GM13977 (cell line): ENCODE measurements around the gene GABRQ.

Source experiments
- DNase-seq: peaks from one replicate; pipeline ENCODE4 v3.0.0; 2012; ENCODE audit warnings: low spot score
- in situ Hi-C: fragments of 300-500 bp; cut with MboI; formaldehyde crosslinking; loops from one replicate; pipeline ENCODE4 v1.12.0; 2022; ENCODE audit warnings: low sequenced_read_pairs, low pct_unique_long_range_greater_than_20kb, mixed read lengths, inconsistent platforms; ENCODE audit not compliant: unreplicated experiment
- TF ChIP-seq, protein P1 (sequence below): IDR thresholded peaks from 2 replicates; pipeline ENCODE4 v1.5.1; 2012; ENCODE audit warnings: mild to moderate bottlenecking, control low read depth; ENCODE audit not compliant: insufficient read depth; ENCODE audit errors: extremely low read depth, missing control alignments

The GABRQ gene

DNA sequence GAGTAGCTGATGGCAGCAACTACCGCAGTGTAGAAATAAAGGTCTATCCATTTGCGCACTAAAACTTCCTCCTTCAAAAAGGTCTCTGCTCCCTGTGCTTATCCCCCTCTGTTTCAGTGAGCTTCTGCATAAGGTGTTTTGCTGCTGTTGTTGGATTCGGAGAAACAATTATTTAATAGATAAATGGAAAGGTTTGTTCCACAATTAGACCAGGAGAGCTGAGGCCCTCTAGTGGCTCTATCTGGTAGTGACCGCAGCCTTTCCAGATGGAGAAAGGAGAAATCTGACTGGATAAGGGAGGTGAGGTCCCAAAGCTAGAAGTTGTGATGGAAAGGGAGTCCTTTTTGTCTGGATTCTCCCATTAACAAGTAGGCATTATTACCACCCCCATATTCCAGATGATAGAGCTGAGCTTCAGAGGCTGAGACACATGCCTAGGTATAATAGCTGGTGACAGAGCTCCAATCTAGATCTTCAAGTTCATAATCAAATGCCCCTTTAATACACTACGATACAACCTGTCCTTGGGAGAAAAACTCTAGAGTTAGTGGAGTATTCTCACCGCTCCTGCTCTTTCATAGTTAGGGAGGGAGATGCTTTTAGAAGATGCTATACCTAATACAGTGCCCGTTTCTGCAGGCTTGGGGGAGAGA is 5.1 kb upstream of the GABRQ start:
- in situ Hi-C loops, result loop anchor here (25.0 kb wide), 1 partner anchor 870 kb away; no protein-coding TSS in a partner anchor
- TF ChIP-seq, protein P1, sequence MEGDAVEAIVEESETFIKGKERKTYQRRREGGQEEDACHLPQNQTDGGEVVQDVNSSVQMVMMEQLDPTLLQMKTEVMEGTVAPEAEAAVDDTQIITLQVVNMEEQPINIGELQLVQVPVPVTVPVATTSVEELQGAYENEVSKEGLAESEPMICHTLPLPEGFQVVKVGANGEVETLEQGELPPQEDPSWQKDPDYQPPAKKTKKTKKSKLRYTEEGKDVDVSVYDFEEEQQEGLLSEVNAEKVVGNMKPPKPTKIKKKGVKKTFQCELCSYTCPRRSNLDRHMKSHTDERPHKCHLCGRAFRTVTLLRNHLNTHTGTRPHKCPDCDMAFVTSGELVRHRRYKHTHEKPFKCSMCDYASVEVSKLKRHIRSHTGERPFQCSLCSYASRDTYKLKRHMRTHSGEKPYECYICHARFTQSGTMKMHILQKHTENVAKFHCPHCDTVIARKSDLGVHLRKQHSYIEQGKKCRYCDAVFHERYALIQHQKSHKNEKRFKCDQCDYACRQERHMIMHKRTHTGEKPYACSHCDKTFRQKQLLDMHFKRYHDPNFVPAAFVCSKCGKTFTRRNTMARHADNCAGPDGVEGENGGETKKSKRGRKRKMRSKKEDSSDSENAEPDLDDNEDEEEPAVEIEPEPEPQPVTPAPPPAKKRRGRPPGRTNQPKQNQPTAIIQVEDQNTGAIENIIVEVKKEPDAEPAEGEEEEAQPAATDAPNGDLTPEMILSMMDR, result peak; percentile 85
- DNase-seq, result no peak

DNA sequence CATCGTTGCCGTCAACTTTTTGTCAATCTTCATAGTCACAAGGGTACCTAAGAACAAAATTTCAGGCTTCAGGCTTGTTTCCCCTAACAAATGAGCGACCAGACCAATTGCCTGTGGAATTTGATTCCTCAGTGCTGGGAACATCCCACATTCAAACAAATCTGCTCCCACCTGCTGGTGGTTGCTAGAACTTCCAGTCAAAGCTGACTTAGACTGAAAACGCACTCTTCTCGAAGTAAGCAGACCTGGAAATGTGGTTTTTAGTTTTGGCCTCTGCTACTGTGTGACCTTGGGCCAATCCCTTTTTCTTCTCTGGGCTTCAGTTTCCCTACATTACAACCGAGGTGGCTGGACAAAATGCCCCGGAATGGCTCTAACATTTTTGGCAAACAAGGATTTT is 1.8 kb upstream of the GABRQ start:
- DNase-seq, result no peak
- in situ Hi-C loops, result loop anchor here (25.0 kb wide), 1 partner anchor 874 kb away; no protein-coding TSS in a partner anchor
- TF ChIP-seq, protein P1, result peak; percentile 46

DNA sequence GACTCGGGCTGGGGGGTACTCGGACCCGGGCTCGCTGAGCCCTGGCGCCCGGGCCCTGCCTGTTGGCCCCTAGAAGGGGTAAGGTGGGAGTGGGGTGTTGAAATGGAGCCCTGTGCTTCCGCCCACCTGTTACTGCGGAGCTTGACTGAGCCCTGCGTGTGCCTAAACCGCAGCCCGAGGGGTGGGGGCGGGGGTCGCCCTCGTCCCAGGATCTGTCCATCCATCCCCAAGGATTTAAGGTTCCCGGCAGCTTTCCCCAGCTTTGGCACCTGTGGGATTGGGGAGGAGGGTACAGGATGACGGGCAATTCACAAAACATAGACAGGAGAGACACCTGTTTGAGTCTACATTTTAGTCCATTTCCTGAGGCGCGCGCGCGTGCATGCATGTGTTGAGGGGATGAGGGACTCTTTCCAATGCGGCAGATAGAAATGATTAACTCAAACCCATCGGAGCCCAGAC is 779 bp downstream of the GABRQ start:
- TF ChIP-seq, protein P1, result no peak
- DNase-seq, result no peak
- in situ Hi-C loops, result loop anchor here (25.0 kb wide), 1 partner anchor 876 kb away; no protein-coding TSS in a partner anchor

DNA sequence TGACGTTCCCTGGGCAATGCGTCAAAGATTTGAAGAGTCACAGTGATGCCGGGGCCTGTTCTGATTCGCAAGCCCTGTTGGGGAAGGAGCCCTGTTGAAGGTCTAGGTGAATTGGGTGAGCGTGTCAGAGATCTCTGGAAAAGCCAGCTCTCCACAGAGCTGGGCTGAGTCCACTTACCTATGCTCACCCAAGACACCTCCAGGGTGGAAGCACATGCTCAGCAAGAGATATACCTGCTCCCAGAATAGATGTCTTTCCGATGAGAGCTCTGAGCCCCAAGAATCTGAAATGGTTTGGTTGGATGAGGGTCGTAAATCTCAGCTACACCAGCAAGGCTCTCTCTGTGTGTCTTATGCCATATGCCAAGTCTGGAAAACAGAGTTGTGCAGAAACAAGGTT is 1.7 kb downstream of the GABRQ start:
- DNase-seq, result no peak
- in situ Hi-C loops, result loop anchor here (25.0 kb wide), 1 partner anchor 877 kb away; no protein-coding TSS in a partner anchor
- TF ChIP-seq, protein P1, result no peak

DNA sequence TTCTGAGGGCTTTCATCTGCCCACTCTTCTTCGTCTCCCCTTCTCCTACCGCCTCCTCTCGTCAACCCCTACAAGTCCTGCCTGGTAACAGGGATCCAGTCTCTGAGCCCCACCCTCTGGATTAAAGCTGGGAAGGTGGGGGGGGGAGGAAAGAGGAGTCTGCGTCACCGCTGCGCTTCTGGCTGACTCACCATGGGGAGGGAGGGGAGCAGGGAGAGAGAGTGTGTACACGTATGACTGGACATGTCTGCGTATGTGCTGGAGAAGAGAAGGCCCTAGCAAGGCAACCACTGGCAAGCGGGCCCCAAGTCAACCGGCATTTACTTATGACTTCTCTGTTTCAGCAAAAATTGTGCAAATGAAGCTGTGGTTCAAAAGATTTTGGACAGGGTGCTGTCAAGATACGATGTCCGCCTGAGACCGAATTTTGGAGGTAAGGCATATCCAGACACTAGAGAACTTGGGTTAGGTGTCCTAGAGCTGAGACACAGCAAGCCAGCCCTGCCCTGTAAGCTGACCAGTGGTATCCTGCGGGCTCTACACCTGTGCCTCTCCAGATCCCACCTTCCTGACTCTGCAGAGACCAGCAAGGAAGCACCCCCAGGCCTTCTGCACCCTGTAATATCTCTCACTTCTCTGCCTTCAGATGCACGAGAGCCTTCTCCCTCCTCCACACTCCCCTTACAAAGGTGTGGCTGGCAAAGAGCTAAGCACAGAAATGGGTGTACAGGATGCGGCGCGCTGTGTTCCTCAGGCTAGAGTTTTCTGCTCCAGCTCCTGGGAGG is 2.5 kb downstream of the GABRQ start:
- no peak for DNase-seq
- in situ Hi-C loops, result loop anchor here (25.0 kb wide), 1 partner anchor 878 kb away; no protein-coding TSS in a partner anchor
- TF ChIP-seq, protein P1, result no peak

DNA sequence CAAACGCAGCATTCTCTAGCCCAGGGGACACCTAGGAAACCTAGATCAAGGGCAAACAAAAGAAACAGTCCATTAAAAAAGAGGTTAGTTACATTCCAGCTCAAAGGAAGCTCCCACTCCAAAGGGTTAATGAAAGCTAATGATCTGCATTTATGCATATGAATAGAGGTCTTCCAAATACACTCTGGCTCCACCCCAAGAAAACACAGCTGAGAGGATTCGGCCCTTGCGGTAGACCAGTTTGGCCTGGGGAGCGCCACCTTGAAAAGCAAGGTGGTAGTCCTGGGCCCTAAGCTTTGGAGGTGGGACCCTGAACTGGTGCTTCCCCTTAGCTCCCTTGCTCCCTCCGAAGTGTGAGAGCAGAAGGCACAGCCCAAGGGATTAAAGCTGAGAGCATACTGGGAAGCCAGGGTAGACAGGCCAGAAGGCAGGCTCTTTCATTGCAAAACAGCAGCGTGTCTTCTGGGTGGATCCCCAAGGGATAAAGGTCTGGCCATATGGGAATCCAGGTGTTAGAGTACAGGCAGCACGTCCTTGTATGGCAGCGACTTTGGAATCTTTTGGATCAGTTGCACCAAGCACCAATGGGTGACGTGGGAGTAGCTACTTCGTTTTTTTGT is 3.7 kb downstream of the GABRQ start:
- TF ChIP-seq, protein P1, result no peak
- in situ Hi-C loops, result loop anchor here (25.0 kb wide), 1 partner anchor 879 kb away; no protein-coding TSS in a partner anchor
- DNase-seq, result no peak
